ENCODE measurements around the gene DCXR.
A peak's percentile ranks its signal among the peaks of the same experiment; 100 is the strongest.

Gene DCXR

DNA sequence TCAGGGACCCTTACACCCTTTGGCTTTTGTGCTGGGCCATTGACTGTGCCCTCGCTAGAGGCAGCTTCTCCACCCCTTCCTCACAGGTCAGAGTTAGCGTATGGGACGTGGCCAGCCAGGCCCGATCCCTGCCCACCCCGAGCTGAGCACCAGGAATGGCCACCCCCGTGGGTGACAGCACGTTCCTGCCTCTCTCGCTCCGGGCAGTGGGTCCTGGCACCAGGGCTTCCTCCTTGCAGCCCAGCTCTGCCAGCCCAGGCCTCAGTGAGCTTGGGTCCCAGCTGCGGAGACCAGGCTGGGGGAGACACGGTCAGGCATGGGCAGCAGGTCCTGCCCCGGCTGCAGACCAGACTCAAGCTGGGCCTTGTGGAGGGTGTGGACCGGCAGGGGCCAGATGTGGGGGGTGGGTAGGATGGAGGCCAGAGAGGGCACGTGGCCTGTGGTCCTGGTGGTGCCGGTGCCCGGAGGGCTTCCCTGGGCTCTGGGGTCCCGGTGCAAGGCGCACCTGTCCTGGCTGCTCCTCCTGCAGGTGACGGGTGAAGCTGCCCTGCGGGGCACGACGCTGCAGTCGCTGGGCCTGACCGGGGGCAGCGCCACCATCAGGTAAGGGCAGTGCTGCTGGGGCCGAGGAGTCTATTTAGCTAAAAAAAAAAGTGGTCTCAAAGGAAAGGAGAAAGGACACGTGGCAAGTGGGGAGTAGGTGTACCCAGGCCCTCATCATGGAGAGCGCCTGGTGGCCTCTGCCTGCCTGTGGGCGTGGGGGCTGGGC is 41.9 kb downstream of the DCXR start:
- no peak for DNase-seq

- DNase-seq = no peak
These were observed 42.7 kb downstream of the DCXR start for GRCh38 chr17:81994593-81995462.

- DNase-seq = no peak
These were observed 43.5 kb downstream of the DCXR start for GRCh38 chr17:81993729-81994592.

DNA sequence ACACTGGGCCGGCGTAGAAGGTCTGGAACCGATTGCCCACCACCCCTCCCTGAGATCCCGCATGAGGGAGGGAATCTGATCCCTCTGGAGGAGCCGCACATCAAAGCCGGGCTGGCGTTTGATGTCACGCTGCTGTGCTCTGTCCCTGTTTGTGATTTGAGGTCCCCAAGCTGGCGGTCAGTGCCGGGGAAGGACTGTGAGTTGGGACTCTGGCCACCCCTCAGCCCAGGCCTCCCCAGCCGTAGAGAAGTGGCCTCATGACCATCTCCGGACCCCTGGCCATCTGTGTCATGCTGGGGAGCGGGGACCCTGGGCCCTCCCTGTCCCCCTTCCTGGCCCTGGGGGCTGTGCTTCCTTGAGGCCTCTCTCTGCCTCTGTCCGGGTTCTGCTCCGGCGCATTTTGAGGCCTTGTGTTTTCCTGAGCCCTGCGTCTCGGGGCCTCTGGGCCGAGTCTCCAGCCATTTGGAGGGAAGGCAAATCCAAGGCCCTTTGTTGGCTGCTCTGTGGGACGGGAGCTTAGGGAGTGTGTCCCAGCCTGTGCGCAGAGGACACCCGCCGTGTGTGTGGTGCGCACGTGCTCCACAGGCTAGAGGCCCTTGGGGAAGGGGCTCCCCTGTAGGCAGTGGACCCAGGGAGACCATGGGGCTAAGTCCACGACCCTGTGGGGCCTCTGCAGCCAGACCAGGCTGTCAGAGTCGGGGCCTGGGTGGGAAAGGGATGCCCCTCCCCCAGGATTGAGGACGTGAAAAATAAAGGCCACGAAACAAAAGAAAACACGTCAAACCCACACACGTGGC is 45.0 kb downstream of the DCXR start:
- DNase-seq = no peak

GRCh38 chr17:81991684-81992305 is 45.7 kb downstream of the DCXR start:
- DNase-seq = peak; percentile 74

GRCh38 chr17:81990836-81991683 is 46.4 kb downstream of the DCXR start:
- DNase-seq = no peak

GRCh38 chr17:81987161-81987770 is 50.2 kb downstream of the DCXR start:
- DNase-seq = no peak

DNA sequence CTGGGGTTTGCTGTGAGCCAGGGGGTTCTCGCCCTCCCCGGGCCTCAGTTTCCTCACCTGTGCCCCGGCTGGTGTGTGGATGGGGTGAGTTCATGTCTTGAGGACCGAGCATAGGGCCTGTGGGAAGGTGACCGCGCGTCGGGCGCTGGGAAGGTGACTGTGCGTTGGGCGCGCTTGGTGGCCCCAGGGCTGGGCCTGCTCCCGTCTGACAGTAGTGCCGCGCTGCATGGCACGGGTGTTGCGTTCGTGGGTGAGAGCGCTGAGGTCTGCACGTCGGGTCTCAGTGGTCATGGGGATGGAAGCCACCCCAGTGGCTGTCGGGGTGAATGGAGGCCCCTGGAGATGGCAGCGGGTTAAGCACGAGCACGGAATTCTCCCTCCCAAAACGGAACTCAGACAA is 50.9 kb downstream of the DCXR start:
- DNase-seq = no peak
